Ammon's horn (tissue), 1 donor: ENCODE data around the gene ATP12A.
"Not testable (repeated sequence)": the region's sequence is repeated elsewhere in the genome, so short reads cannot be mapped to it uniquely, and the experiment has no call there.

Experiments used
- DNase-seq: peaks from one replicate; pipeline ENCODE4 v3.0.0-alpha.2; 2016; ENCODE audit warnings: low spot score

ATP12A gene

GRCh38 chr13:24688950-24689349, 8.7 kb downstream of the ATP12A start:
- DNase-seq = no peak

DNA sequence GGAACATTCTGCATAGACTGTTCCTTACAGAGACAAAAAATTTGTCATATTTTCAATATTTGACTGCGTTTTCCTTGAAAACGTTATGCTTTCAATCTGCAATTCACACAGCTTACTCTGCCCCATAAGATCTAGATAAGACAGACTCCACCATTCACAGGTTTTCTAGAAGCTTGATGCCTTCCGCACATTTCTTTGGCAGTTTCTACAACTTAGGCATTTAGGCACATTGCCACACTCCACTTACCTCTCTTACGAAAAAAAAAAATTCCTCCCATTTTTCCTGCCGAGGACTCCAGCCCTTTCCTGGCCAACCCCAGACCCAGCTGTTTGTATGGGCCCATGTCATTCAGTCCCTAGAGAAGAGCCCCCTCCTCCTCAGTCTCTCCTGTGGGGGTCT, 11.2 kb downstream of the ATP12A start:
- DNase-seq = no peak

- no peak for DNase-seq
Measured at GRCh38 chr13:24692561-24692960, 12.4 kb downstream of the ATP12A start.

- DNase-seq = peak; percentile 61
Measured at GRCh38 chr13:24693862-24694471, 13.8 kb downstream of the ATP12A start.

- DNase-seq = no peak
Measured at GRCh38 chr13:24694907-24695306, 14.7 kb downstream of the ATP12A start.

- no peak for DNase-seq
Measured at GRCh38 chr13:24698686-24699085, 18.5 kb downstream of the ATP12A start.

GRCh38 chr13:24699541-24699940, 19.3 kb downstream of the ATP12A start:
- DNase-seq = no peak

DNA sequence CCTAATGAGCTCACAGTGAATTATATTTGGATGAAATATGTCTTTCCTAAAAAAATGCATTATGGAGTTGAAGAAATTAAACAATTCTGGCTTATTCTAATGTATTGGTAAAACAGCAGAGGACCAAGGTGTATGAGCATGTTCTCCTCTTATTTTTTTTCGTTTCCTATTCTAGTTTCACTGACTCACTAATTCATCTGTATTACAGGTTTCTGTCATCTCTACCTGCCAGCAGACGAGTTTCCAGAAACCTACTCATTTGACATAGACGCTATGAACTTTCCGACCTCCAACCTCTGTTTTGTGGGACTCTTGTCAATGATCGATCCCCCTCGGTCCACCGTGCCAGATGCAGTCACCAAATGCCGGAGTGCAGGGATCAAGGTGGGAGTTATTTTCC, 20.3 kb downstream of the ATP12A start:
- no peak for DNase-seq

GRCh38 chr13:24706886-24707585, 26.8 kb downstream of the ATP12A start:
- DNase-seq = no peak

- DNase-seq = no peak
Measured at GRCh38 chr13:24709186-24709913, 29.1 kb downstream of the ATP12A start.

- peak; percentile 18 for DNase-seq
Measured at GRCh38 chr13:24713022-24713421, 32.8 kb downstream of the ATP12A start.

- no peak for DNase-seq
Measured at GRCh38 chr13:24716011-24716410, 35.8 kb downstream of the ATP12A start.

DNA sequence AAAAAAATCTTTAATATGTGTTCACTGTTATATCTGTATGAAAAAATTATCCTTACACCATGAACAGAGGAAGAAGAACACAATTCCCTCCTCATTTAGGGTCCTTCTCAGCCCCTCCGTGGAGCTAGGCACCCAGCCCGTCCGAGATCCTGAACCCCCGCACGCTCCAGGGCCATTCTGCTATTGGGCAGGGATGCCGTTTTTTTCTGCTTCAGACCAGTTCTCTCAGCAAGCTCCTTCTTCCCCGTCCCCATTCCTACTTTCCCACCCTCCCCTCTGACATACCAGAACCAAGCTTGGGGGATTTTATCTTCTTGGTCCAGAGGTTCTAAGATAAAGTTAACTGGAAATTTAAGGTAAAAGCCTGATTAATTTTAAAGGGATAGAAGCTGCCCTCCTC, 36.2 kb downstream of the ATP12A start:
- no peak for DNase-seq

DNA sequence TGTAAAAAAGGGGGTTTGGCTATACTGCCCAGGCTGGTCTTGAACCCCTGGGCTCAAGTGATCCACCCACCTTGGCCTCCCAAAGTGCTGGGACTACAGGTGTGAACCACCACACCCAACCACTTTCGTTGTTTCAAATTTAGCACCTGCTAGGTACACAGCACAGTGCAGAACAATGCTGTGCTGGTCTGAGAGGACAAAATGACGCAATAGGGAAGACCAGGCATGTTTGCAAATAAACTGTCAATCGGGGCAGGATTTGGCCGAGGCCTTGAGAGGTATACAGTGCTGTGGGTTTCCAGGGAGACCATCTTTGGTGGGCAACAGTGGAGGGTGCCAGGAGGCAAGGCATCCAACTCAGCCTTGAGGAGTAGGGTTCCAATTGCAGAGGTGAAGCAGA, 37.0 kb downstream of the ATP12A start:
- DNase-seq = no peak

GRCh38 chr13:24718192-24718965, 38.2 kb downstream of the ATP12A start:
- no peak for DNase-seq

- no peak for DNase-seq
Measured at GRCh38 chr13:24719139-24719538, 38.9 kb downstream of the ATP12A start.

DNA sequence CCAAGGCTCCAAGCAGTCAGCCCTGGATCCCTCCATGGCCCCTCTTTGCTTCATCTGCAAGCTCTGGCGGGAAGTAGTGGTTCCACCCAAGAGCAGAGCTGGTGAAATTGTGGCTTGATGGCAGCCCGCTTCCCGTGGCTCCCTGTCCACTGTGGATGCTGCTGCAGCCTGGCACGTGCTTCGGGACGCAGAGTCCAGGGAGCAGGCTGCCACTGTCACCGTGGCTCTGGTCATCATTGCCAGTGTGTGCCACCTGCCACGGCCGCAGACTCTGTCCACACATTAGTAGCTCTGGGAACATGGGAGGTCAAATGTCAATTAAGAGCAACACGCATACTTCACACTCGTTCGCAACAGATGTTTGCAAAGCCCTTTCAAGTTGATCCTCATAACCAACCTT, 43.0 kb downstream of the ATP12A start:
- DNase-seq = no peak

- DNase-seq = no peak
Measured at GRCh38 chr13:24724714-24725113, 44.5 kb downstream of the ATP12A start.

GRCh38 chr13:24725379-24725778, 45.2 kb downstream of the ATP12A start:
- no peak for DNase-seq

DNA sequence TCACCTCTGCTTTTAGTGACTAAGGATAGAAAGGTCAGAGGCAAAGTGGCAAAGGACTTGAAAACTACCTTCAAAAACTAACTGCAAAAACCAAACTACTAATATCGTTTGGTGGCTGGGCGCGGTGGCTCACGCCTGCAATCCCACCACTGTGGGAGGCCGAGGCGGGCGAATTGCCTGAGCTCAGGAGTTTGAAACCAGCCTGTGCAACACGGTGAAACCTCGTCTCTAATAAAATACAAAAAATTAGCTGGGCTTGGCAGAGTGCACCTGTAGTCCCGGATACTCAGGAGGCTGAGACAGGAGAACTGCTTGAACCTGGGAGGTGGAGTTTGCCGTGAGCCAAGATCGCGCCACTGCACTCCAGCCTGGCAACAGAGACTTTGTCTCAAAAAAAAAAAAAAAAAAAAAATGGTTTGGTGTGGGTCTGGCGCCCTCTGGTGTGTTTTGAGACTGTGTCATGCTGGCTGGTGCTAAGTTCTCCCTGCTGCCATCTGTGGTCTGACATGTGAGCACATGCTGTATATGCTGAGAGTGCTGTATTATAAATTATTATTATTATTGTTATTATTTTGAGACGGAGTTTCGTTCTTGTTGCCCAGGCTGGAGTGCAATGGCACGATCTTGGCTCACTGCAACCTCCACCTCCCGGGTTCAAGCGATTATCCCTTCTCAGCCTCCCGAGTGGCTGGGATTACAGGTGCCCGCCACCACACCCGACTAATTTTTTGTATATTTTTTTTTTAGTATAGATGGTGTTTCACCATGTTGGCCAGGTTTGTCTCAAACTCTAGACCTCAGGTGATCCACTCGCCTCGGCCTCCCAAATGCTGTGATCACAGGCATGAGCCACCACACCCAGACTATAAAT, 47.8 kb downstream of the ATP12A start:
- DNase-seq = peak; percentile 90

DNA sequence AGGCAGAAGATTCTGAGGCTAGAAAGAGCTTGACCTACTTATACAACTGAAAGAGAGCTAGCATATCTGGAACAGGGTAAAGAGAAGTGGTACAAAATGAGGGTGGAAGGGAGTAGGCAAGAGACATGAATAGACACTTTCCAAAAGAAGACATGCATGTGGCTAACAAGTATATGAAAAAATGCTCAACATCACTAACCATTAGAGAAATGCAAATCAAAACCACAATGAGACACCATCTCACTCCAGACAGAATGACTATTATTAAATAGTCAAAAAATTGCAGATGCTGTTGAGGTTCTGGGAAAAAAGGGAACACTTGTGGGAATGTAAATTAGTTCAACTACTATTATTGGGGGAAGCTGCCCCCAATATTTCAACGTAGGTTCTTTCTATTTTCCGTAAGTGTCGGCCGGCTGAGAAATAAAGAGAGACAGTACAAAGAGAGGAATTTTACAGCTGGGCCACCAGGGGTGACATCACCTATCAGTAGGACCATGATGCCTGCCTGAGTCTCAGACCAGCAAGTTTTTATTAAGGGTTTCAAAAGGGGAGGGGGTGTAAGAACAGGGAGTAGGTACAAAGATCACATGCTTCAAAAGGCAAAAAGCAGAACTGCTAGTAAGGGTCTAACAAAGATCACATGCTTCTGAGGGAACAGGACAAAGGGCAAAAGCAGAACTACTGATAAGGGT, 50.8 kb downstream of the ATP12A start:
- not testable (repeated sequence) for DNase-seq
